ENCODE results near the gene DNAH2.
A peak's percentile ranks its signal among the peaks of the same experiment; 100 is the strongest.

The DNAH2 gene

DNA sequence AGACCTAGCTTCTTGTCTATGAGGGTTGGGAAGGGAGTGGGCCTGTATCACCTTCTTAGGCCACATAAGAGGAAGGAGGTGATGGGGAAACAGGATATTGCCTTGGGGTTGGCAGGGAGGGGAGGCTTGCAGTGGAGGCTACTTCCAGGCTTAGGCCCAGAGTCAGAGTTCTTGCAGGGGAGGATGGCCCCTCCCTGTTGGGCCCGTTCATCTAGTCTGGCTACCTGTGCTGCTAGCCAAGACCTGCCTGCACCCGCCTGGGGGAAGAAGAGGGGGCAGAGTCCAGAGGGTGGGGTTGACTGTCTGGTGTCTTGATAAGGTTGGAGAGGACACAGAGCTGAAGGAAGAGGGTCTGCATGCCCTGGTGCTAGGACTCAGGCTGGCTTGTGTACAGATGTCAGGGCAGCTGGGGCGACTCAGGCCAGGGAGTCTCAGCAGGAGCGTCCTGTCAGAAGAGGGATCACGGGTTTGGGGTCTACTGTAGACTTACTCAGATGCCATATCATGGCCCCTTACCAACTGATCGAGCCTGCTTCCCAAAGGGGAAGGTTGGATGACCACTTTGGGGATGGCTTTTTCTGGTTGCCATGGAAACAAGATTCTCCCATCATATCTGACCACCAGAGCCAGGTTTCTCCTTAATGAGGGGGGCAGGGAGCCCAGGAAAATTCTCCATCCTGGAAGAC, 121.8 kb downstream of the DNAH2 start:
- DNase-seq (ENCODE audit: low read depth) = no peak

DNA sequence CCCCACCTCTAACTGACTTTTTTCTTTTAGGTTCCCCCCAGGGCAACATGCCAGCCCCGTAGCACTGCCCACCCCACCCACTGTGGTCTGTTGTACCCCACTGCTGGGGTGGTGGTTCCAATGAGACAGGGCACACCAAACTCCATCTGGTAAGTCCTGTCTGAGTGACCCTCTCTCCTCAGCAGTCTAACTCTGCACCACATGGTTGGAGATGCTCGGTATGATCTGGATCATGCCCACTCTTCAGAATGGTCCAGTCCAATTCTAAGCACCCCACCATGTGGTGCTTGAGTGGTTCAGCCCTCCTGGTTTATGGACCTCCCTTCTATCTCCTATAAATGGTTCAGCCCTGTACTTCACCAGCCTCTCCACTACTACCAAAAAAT, 122.3 kb downstream of the DNAH2 start:
- no peak for DNase-seq (ENCODE audit: low read depth)

DNA sequence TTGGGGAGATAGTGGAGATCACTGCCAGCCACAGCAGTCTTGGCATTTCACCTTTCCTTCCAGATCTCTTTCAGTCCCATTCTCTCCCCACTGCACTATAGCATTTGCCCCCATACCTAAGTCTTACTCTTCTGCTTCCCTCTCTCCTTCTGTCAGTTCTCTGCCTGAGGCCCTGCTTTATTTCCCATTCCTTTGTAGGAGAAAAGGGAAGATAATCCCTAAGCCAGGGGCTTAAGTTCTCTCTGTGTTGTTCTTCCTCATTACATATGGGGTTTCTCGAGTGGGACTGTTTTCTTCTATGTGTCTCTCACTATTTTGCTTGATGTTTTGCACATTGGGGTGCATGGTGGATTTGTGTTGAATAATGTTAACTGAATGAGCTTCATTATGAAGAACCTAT, 122.9 kb downstream of the DNAH2 start:
- no peak for DNase-seq (ENCODE audit: low read depth)

GRCh38 chr17:7840875-7841274, 123.3 kb downstream of the DNAH2 start:
- DNase-seq (ENCODE audit: low read depth) = no peak

- DNase-seq (ENCODE audit: low read depth) = peak; percentile 89
Observed at GRCh38 chr17:7841396-7841914, 123.9 kb downstream of the DNAH2 start.

DNA sequence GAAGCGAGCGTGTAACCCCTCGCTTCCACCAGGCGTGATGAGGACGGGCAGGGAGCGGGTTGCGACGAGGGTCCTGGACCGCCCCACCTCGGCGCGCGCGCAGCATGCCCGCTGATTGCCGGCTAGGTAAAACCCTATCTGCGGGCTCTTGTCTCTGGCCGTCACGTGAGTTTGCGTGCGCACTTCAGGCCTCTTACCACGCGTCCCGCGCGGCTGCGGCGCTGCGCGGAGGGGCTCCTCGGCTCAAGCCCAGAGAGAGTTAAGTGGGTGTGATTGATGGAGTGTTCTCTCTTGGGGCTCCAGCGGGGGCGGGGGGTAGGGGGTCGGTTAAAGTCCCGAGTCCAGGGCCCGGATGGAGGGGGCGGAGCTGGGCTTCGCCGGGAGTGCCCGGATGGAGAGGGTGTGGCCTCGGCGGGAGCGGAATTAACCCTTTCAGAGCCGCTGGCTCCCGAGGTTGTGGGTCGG, 124.4 kb downstream of the DNAH2 start:
- DNase-seq (ENCODE audit: low read depth) = peak; percentile 79

DNA sequence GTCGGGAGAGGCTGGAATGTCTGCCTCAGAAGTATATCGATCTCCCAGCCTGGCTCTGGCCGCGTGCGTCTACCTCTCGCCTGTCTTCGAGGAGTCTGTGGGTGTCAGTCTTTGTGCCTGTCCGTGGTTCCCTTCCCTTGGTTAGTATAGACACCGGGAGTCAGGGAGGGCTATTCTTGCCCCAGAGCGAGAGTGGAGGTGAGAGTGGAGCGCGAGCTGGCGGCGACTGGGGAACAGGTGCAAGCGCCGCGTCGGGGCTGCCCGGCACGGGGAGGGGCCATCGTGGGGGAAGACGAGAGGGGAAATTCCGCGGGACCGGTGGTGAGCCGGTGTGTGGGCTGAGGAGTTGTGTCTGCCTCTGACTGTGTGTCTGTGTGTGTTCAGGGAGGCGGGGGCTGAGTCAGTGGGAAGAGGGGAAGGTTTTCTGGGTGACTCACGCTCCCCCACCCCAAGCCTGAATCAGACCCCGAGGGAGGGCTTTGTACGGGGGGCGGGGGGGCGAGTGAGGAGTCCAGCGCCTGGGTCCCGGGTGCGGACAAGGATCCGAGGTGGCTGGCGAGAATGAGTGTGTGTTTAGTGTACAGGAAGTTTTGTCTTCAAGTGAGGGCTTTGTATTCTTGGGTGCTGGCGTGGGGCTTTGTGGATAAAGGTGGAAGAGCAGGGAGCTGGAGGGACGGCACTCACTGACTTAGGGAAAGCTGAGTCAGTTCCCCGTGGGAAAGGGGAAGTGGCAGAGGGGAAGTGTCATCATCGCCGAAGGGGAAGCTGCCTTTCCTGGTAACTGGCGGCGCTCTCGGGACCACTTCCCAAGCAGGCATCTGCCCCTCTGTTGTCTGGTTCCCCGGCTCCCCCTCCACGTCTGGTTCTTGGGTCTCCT, 125.1 kb downstream of the DNAH2 start:
- DNase-seq (ENCODE audit: low read depth) = peak; percentile 95

GRCh38 chr17:7843257-7843535, 125.7 kb downstream of the DNAH2 start:
- no peak for DNase-seq (ENCODE audit: low read depth)

DNA sequence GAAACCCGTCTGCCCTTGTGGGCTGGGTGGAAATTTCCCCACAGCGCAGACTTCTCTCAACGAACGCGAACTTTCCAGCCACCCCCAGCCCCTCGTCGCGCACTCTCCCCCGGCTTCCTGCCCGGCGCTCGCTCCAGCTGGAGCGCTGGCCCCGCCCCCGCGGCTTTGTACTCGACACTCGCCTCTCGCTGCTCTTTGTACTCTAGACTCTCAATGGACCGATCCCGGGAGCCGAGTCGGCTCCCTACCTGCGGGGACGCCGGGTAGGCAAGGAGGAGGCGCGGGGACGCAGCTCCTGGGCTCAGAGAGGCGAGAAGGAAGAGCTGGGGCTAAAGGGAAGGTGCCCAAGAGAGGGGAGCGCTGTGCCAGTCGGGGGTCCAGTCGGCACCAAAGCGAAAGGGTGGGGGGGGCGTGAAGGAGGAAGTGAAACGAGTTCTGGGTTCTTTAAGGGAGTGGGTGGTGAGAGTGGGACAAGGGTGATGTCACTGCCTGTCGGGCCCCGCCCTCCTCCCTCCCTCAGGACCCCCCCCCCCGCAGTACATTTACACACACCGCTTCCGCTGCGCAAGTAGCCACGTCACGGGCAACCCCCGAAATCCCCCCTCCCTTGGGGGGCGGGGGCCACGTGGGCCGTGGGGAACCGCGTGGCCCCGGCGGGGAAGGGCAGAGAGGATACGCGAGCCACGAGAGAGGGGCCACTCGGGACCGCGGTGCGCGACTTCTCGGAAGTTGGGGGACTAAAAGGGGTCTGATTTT, 126.2 kb downstream of the DNAH2 start:
- DNase-seq (ENCODE audit: low read depth) = peak; percentile 86

DNA sequence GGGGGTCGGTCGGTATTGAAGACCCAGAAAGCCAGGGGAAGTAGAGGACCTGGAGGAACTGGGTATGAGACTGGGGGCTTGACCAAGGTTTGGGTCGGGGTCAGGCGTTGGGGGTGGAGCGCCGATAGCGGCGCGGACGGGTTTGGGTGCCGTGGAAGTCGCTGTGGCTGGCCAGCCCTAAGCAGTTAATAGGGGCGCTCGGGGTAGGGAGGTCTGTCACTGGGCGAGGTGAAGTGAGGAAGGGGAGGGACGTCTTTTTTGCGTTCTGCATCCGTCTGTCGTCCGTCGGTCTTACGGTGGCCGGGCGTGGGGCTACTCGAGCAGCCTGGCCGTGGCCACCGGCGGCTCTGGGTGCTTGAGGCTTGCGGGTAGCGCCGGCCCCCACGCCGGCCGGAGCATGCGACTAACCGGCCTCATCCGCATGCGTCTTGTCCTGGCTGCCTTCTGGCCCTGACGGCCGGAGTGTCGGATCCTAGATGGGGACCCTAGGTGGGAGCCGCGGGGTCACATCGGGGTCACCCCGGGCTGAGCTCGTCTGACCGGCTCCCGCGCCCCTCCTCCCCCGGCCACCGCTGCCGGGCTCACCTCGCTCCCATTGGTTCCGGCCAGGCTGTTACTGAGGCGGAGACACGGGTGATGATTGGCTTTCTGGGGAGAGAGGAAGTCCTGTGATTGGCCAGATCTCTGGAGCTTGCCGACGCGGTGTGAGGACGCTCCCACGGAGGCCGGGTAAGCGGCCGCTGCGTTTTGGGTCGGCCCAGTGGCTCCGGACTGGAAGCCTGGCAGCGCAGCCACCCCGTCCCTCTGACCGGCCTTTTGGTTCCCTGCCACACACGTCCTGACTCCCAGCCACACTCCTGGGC, 127.0 kb downstream of the DNAH2 start:
- DNase-seq (ENCODE audit: low read depth) = peak; percentile 68

DNA sequence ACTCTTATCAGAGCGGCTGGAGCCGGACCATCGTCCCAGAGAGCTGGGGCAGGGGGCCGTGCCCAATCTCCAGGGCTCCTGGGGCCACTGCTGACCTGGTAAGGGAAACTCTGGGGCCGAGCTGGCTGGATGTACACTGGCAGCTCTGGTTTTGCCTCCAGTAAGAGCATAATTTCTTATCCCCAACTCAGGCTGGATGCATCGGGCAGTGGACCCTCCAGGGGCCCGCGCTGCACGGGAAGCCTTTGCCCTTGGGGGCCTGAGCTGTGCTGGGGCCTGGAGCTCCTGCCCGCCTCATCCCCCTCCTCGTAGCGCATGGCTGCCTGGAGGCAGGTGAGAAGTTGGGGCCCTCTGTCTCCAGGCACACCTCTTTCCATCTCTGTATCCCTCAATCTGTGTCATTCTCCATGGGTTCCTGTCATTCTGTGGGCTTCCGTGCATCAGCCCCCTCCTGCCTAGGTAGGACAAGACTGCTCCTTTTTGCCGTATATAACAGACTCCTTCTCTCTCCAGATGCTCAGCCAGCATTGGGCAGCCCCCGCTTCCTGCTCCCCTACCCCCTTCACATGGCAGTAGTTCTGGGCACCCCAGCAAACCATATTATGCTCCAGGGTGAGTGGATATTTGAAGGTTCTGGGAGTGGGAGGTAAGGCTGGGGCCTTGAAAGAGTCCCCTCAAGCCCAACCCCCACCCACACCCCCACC, 128.0 kb downstream of the DNAH2 start:
- DNase-seq (ENCODE audit: low read depth) = no peak

DNA sequence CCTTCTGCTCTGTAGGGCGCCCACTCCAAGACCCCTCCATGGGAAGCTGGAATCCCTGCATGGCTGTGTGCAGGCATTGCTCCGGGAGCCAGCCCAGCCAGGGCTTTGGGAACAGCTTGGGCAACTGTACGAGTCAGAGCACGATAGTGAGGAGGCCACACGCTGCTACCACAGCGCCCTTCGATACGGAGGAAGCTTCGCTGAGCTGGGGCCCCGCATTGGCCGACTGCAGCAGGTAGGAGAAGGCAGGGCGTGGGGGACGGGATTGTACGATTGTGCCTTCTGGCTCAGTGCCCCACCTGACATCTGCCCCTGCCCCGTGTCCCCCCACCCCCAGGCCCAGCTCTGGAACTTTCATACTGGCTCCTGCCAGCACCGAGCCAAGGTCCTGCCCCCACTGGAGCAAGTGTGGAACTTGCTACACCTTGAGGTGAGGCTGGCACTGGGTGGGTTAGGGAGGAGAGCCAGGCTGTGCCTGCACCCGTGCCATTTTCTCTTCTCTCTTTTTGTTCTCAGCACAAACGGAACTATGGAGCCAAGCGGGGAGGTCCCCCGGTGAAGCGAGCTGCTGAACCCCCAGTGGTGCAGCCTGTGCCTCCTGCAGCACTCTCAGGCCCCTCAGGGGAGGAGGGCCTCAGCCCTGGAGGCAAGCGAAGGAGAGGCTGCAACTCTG, 128.7 kb downstream of the DNAH2 start:
- DNase-seq (ENCODE audit: low read depth) = no peak

DNA sequence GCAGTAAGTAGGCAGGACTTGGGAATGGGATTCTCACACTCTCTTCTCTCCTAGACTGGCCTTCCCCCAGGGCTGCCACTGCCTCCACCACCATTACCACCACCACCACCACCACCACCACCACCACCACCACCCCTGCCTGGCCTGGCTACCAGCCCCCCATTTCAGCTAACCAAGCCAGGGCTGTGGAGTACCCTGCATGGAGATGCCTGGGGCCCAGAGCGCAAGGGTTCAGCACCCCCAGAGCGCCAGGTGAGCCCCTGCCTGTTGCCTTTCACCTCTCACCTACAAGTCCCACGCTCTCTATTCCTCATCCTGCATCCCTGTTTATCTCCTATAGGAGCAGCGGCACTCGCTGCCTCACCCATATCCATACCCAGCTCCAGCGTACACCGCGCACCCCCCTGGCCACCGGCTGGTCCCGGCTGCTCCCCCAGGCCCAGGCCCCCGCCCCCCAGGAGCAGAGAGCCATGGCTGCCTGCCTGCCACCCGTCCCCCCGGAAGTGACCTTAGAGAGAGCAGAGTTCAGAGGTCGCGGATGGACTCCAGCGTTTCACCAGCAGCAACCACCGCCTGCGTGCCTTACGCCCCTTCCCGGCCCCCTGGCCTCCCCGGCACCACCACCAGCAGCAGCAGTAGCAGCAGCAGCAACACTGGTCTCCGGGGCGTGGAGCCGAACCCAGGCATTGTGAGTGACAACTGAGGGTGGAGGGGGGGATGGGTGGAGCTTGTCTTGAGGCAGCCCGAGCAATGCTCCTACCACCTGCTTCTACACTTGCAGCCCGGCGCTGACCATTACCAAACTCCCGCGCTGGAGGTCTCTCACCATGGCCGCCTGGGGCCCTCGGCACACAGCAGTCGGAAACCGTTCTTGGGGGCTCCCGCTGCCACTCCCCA, 129.5 kb downstream of the DNAH2 start:
- DNase-seq (ENCODE audit: low read depth) = no peak

DNA sequence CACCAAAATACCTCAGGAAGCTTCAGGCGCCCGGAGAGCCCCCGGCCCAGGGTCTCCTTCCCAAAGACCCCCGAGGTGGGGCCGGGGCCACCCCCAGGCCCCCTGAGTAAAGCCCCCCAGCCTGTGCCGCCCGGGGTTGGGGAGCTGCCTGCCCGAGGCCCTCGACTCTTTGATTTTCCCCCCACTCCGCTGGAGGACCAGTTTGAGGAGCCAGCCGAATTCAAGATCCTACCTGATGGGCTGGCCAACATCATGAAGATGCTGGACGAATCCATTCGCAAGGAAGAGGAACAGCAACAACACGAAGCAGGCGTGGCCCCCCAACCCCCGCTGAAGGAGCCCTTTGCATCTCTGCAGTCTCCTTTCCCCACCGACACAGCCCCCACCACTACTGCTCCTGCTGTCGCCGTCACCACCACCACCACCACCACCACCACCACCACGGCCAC, 130.6 kb downstream of the DNAH2 start:
- no peak for DNase-seq (ENCODE audit: low read depth)

DNA sequence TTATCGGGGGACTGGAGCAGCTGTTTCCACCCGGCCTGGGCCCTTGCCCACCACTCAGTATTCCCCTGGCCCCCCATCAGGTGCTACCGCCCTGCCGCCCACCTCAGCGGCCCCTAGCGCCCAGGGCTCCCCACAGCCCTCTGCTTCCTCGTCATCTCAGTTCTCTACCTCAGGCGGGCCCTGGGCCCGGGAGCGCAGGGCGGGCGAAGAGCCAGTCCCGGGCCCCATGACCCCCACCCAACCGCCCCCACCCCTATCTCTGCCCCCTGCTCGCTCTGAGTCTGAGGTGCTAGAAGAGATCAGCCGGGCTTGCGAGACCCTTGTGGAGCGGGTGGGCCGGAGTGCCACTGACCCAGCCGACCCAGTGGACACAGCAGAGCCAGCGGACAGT, 131.2 kb downstream of the DNAH2 start:
- no peak for DNase-seq (ENCODE audit: low read depth)

GRCh38 chr17:7849130-7849750, 131.7 kb downstream of the DNAH2 start:
- DNase-seq (ENCODE audit: low read depth) = no peak

GRCh38 chr17:7849751-7850504, 132.4 kb downstream of the DNAH2 start:
- DNase-seq (ENCODE audit: low read depth) = no peak
